NB4 (cell line): Measurements from ENCODE around the gene MIP.

Experiments
- CTCF ChIP-seq: IDR thresholded peaks from one replicate; pipeline ENCODE4 v1.5.1; 2012; ENCODE audit warnings: low read depth, low read length
- MAX ChIP-seq: IDR thresholded peaks from 2 replicates; pipeline ENCODE4 v1.6.1; 2011; ENCODE audit warnings: low read depth, low read length
- MYC ChIP-seq: IDR thresholded peaks from 2 replicates; pipeline ENCODE4 v1.6.1; 2011; ENCODE audit warnings: low read depth, low read length
- POLR2A ChIP-seq: IDR thresholded peaks from 2 replicates; pipeline ENCODE4 v1.6.1; 2011; ENCODE audit warnings: mild to moderate bottlenecking; ENCODE audit not compliant: insufficient read length; ENCODE audit errors: extremely low read depth

GRCh38 chr12:56474389-56474788 lies 19.9 kb upstream of the MIP start:
- TF ChIP-seq CTCF (no peak), POLR2A (no peak), MYC (no peak), MAX (no peak)
